DOHH2 (cell line): Measurements from ENCODE around the gene MACF1.

Source experiments
- H3F3A ChIP-seq: fragments of 200-600 bp; sonication (generic), shearing (Covaris generic); 2 replicates; pipeline ENCODE4 v1.6.0; 2016; ENCODE audit warnings: antibody characterized with exemption, mild to moderate bottlenecking; ENCODE audit not compliant: control insufficient read depth, insufficient read depth
- H3K27ac ChIP-seq: fragments of 200-600 bp; sonication (generic); 2 replicates; pipeline ENCODE4 v1.5.1; 2014; ENCODE audit warnings: low read depth, mild to moderate bottlenecking, low read length, moderate library complexity
- H3K27me3 ChIP-seq: fragments of 200-600 bp; sonication (generic); 2 replicates; pipeline ENCODE4 v1.6.1; 2014; ENCODE audit warnings: mild to moderate bottlenecking, low read length, mixed read lengths; ENCODE audit not compliant: control insufficient read depth
- H3K36me3 ChIP-seq: fragments of 200-600 bp; sonication (generic); 2 replicates; pipeline ENCODE4 v1.6.1; 2014; ENCODE audit warnings: mild to moderate bottlenecking, low read length, moderate library complexity, mixed read lengths; ENCODE audit not compliant: control insufficient read depth
- H3K4me1 ChIP-seq: fragments of 200-600 bp; sonication (generic); 2 replicates; pipeline ENCODE4 v1.6.1; 2014; ENCODE audit warnings: mild to moderate bottlenecking, low read length, mixed read lengths; ENCODE audit not compliant: control insufficient read depth
- H3K4me2 ChIP-seq: fragments of 200-600 bp; sonication (generic); 2 replicates; pipeline ENCODE4 v1.6.0; 2014; ENCODE audit warnings: mild to moderate bottlenecking, low read length, moderate library complexity
- H3K4me3 ChIP-seq: fragments of 200-600 bp; sonication (generic); 2 replicates; pipeline ENCODE4 v1.5.1; 2014; ENCODE audit warnings: mild to moderate bottlenecking, low read length, mixed read lengths
- H3K79me2 ChIP-seq: fragments of 200-600 bp; sonication (generic); 2 replicates; pipeline ENCODE4 v1.6.1; 2014; ENCODE audit warnings: mild to moderate bottlenecking, low read length, mixed read lengths; ENCODE audit not compliant: control insufficient read depth
- H3K9me2 ChIP-seq: fragments of 200-600 bp; sonication (generic); replicated peaks from 2 replicates; pipeline ENCODE4 v1.6.1; 2014; ENCODE audit warnings: mild to moderate bottlenecking, low read length, mixed read lengths; ENCODE audit not compliant: control insufficient read depth
- H3K9me3 ChIP-seq: fragments of 200-600 bp; sonication (generic); 2 replicates; pipeline ENCODE4 v1.6.1; 2014; ENCODE audit warnings: antibody characterized with exemption, low read length, mixed read lengths; ENCODE audit not compliant: control insufficient read depth, insufficient read depth
- H4K20me1 ChIP-seq: fragments of 200-600 bp; sonication (generic); 2 replicates; pipeline ENCODE4 v1.6.0; 2014; ENCODE audit warnings: low read depth, mild to moderate bottlenecking, antibody characterized with exemption, low read length, moderate library complexity; ENCODE audit not compliant: control insufficient read depth, insufficient read depth
- CTCF ChIP-seq: fragments of 200-600 bp; sonication (generic); IDR thresholded peaks from one replicate; pipeline ENCODE4 v1.5.1; 2014; ENCODE audit warnings: antibody characterized with exemption, mild to moderate bottlenecking, low read depth, low read length; ENCODE audit not compliant: poor library complexity, severe bottlenecking
- EZH2phosphoT487 ChIP-seq: fragments of 200-600 bp; sonication (generic); IDR thresholded peaks from 2 replicates; pipeline ENCODE4 v1.6.1; 2017; ENCODE audit warnings: borderline replicate concordance, mild to moderate bottlenecking, antibody characterized with exemption, low read length, moderate library complexity, mixed read lengths

MACF1 gene

DNA sequence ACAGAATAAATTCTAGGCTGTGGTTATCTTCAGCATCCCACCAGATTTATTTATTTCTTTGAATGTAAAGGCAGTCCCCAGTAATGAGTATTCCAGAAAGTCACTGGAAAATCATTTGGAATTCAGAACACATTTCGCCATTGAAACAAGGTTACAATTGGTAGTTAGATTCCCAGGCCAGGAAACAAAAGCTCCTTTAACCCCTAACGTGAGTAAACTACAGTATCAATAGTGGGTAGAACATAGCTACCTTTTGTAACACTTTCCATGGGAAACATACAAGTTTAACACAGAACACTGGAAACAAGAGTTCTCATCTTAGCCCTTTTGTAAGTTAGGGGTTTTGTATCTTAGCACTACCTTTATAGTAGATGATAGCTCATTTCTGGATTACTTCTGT is 233.5 kb downstream of the MACF1 start:
- Histone ChIP-seq H4K20me1 (no peaks in the 10 kb centered on the region), H3K4me2 (no peak overlapping the region), H3K9me3 (no peaks in the 10 kb centered on the region), H3K4me1 (no peaks in the 10 kb centered on the region), H3K79me2 (no peaks in the 10 kb centered on the region), H3K36me3 (peaks cover 51% of the 10 kb centered on the region), H3F3A (no peaks in the 10 kb centered on the region), H3K27me3 (no peaks in the 10 kb centered on the region), H3K9me2 (no peaks in the 10 kb centered on the region), H3K4me3 (no peak overlapping the region), H3K27ac (no peak overlapping the region)
- no peak for TF ChIP-seq EZH2phosphoT487
- TF ChIP-seq CTCF = no peak

DNA sequence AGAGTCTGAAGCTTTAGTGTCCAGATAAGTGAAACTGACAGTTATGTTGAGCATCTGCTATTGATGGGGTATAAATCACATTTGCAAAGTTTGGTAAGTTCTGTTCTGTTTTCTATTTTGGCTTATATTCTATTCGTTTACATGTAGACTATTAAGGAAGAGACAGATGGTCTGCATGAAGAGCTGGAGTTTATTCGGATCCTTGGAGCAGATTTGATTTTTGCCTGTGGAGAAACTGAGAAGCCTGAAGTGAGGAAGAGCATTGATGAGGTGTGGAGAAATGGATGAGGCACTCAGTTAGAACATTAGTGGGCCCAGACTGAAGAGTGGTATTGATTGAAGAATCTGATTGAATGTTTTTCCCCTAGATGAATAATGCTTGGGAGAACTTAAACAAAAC is 236.4 kb downstream of the MACF1 start:
- Histone ChIP-seq H3K9me3 (no peaks in the 10 kb centered on the region), H3K27ac (no peak overlapping the region), H4K20me1 (no peaks in the 10 kb centered on the region), H3K4me1 (no peaks in the 10 kb centered on the region), H3K4me3 (no peak overlapping the region), H3K9me2 (no peaks in the 10 kb centered on the region), H3K4me2 (no peak overlapping the region), H3F3A (no peaks in the 10 kb centered on the region), H3K27me3 (no peaks in the 10 kb centered on the region), H3K79me2 (no peaks in the 10 kb centered on the region), H3K36me3 (peaks cover 65% of the 10 kb centered on the region)
- TF ChIP-seq EZH2phosphoT487 = no peak
- TF ChIP-seq CTCF = no peak

DNA sequence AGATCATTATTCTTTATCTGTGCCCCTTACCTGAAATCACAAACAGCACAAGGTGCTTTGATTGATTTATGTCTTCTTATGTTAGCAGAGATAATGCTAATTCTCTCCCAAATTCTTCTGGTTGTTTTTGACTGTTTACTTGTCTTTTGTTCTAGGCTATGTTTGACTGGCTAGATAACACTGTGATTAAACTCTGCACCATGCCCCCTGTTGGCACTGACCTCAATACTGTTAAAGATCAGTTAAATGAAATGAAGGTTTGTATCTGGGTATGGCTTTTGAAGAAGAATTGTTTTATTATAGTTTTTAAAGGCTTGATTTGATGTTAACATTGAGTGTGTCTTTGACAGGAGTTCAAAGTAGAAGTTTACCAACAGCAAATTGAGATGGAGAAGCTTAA is 237.3 kb downstream of the MACF1 start:
- Histone ChIP-seq H3K27me3 (no peaks in the 10 kb centered on the region), H3K9me3 (no peaks in the 10 kb centered on the region), H3K9me2 (no peaks in the 10 kb centered on the region), H3K36me3 (peaks cover 59% of the 10 kb centered on the region), H3F3A (no peaks in the 10 kb centered on the region), H3K27ac (no peak overlapping the region), H3K4me3 (no peak overlapping the region), H4K20me1 (no peaks in the 10 kb centered on the region), H3K79me2 (no peaks in the 10 kb centered on the region), H3K4me1 (no peaks in the 10 kb centered on the region), H3K4me2 (no peak overlapping the region)
- TF ChIP-seq CTCF (no peak), EZH2phosphoT487 (no peak)

- TF ChIP-seq CTCF (no peak), EZH2phosphoT487 (no peak)
- Histone ChIP-seq H3K27ac (no peak overlapping the region), H3K36me3 (peaks cover 69% of the 10 kb centered on the region), H3K9me2 (no peaks in the 10 kb centered on the region), H3F3A (no peaks in the 10 kb centered on the region), H4K20me1 (no peaks in the 10 kb centered on the region), H3K4me3 (no peak overlapping the region), H3K4me2 (no peak overlapping the region), H3K9me3 (no peaks in the 10 kb centered on the region), H3K4me1 (no peaks in the 10 kb centered on the region), H3K27me3 (no peaks in the 10 kb centered on the region), H3K79me2 (no peaks in the 10 kb centered on the region)
These were observed 241.1 kb downstream of the MACF1 start for GRCh38 chr1:39445573-39445972.
